Endometrial microvascular endothelial cells (primary cell): ENCODE data around the gene KRTAP10-2. TPM values are rescaled to one million over a fixed set of nuclear protein-coding genes. Genes with fewer than 3 reads are reported as not detected.
"Not testable (repeated sequence)": the region's sequence is repeated elsewhere in the genome, so short reads cannot be mapped to it uniquely, and the experiment has no call there.

ENCODE experiments used
- in situ Hi-C: cut with HindIII; loops from 2 replicates; pipeline ENCODE4 v1.10.0; 2017; ENCODE audit warnings: low sequenced_read_pairs, low pct_unique_long_range_greater_than_20kb; ENCODE audit errors: inconsistent ontology term
- total RNA-seq: library from RNA; depleted of rRNA; stranded (reverse); fragments of >200 nt; gene quantifications from one replicate; pipeline ENCODE4 v1.2.3, GENCODE V29; 2015; ENCODE audit errors: inconsistent ontology term

Gene KRTAP10-2
- total RNA-seq, 1 donor from 2014 or later, result not detected

- in situ Hi-C loops, result no loop called here
Measured at GRCh38 chr21:44569861-44570517, 18.7 kb upstream of the KRTAP10-2 start.

- in situ Hi-C loops, result no loop called here
Measured at GRCh38 chr21:44568667-44569556, 17.6 kb upstream of the KRTAP10-2 start.

- in situ Hi-C loops, result no loop called here
Measured at GRCh38 chr21:44568261-44568660, 17.0 kb upstream of the KRTAP10-2 start.

DNA sequence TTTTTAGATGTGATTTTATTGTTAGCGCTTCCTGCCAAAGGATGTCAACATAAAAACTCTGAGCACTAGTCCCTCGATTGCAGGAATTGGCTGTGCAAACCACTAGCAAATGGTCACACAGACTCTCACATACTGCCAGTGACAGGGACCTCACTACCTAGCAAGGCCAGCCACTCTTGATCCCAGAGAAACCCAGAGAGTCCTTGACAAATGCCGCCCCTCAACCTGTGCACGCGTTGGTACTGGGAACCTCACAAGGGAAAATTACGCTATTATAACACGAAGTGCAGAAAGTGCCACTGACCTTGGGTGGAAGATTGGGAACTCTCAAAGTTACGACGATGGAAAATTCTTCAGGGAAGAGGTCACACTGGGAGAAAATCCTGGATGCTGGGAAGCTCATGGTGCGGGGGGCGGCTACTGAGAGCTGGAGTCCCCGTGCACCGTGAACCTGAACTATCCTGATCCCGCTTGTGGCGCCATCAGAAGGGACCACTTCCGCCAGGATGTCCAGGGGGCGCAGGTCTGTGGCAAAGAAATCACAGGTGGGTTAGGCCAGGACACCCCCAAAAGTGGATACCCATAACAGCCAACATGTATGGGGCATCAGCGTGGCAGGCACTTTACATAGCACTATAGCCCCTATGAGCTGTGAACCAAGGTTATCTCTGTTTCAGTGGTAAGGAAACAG is 16.3 kb upstream of the KRTAP10-2 start:
- in situ Hi-C loops, result no loop called here

DNA sequence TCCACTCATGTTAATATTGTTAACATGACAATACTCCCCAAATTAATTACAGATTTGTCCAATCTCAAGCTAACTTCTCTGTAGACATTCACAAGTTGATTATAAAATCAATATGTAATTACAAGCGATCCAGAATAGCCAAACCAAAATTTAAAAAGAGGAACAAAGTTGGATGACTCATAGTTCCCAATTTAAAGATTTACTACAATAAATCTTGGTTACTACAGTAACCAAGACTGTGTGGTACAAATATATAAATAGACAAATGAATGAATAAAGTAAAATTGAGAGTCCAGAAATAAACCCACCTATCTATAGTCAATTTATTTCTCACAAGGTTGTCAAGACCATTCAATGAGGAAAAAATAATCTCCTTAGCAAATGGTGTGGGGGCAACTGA is 15.1 kb upstream of the KRTAP10-2 start:
- in situ Hi-C loops, result no loop called here

DNA sequence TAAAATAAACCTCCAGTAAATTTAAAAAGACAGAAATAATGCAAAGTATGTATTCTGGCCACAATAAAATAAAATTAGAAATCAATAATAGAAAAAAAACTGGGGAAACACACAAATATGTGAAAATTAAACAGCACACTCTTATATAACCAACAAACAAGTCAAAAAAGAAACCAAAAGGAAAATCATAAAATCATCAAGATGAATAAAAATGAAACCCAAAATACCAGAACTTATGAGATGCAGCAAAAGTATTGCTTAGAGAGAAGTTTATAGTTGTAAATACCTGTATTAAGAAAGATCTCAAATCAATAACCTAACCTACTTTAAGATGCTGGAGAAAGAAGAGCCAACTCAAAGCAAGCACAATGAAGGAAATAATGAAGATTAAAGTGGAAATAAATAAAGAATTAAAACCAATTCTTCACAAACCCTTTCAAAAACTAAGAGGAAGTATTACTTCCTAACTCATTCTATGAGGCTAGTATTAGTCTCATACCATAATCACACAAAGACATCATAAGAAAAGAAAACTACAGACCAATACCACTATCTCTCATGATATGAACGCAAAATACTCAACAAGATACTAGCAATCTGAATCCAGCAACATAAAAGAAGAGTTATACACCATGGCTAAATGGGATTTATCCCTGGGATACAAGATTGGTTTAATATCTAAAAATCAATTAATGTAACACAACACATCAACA is 13.7 kb upstream of the KRTAP10-2 start:
- in situ Hi-C loops, result no loop called here

- in situ Hi-C loops, result no loop called here
Measured at GRCh38 chr21:44564099-44564498, 12.8 kb upstream of the KRTAP10-2 start.

- in situ Hi-C loops, result no loop called here
Measured at GRCh38 chr21:44558695-44559094, 7.4 kb upstream of the KRTAP10-2 start, which contains the start of gene KRTAP10-3. KRTAP10-3 (minus strand) TSS chr21:44558795; CDS start chr21:44558715, 80 bp downstream.

DNA sequence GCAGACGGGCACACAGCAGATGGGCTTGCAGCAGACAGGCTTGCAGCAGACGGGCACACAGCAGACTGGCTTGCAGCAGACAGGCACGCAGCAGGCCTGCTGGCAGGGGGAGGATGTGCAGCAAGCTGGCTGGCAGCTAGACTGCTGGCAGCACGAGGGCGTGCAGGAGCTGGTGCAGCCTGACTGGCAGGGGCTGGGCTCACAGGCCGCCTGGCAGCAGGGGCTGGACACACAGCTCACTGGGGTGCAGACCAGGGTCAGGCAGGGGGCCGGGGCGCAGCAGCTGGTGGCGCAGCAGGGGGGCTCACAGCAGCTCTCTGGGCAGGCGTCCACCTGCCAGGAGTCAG is 7.0 kb upstream of the KRTAP10-2 start:
- in situ Hi-C loops, result not testable (repeated sequence)

GRCh38 chr21:44557491-44558328 is 6.4 kb upstream of the KRTAP10-2 start:
- in situ Hi-C loops, result no loop called here

DNA sequence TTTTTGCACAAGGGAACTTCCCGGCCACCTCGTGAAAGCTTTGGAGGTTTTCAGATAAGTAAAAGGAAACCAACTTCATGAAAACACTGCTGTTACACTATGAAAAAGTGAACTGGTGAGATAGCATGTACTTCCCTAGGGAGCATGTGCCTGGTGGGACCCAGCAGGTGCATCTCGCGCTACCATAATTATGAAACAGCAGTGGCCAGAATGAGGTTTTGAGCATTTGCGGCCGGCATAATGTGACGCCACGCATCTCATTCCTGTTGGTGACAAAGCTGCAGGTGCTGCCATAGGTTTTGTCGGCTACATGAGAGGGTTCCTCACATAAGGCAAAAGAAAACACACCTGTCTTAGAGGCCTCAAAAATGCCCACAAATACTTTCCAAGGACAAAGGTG is 5.6 kb upstream of the KRTAP10-2 start:
- in situ Hi-C loops, result no loop called here

- in situ Hi-C loops, result no loop called here
Measured at GRCh38 chr21:44555200-44555875, 4.0 kb upstream of the KRTAP10-2 start.

DNA sequence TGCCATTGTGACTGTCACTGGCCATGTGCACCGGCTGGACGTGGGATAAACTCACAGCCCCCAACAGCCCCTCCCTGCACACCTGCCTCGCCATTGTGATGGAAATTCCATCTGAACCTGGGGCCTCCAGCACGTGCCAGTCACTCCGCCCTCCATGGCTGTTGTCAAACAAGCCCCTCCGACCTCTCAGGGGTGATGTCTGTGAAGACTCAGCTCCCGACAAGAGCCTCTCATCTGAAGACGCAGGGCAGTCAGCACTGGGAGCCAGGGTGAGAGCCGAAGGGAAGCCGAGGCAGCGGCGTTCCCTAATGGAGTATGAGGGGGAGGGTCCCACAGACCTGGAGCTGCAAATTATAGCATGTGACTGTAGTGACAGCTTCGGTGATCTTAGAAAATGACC is 1.4 kb upstream of the KRTAP10-2 start:
- in situ Hi-C loops, result no loop called here

- in situ Hi-C loops, result no loop called here
Measured at GRCh38 chr21:44552136-44552535, 831 bp upstream of the KRTAP10-2 start.

DNA sequence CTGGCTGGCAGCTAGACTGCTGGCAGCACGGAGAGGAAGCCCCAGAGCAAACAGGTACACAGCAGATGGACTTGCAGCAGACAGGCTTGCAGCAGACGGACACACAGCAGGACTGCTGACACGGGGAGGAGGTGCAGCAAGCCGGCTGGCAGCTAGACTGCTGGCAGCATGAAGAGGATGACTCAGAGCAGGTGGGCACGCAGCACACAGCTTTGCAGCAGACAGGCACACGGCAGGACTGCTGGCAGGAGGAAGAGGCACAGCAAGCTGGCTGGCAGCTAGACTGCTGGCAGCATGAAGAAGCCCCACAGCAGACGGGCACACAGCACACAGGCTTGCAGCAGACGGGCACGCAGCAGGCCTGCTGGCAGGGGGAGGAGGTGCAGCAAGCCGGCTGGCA is 498 bp downstream of the KRTAP10-2 start:
- in situ Hi-C loops, result no loop called here

- in situ Hi-C loops, result not testable (repeated sequence)
Measured at GRCh38 chr21:44550285-44550684, 1.0 kb downstream of the KRTAP10-2 start.

DNA sequence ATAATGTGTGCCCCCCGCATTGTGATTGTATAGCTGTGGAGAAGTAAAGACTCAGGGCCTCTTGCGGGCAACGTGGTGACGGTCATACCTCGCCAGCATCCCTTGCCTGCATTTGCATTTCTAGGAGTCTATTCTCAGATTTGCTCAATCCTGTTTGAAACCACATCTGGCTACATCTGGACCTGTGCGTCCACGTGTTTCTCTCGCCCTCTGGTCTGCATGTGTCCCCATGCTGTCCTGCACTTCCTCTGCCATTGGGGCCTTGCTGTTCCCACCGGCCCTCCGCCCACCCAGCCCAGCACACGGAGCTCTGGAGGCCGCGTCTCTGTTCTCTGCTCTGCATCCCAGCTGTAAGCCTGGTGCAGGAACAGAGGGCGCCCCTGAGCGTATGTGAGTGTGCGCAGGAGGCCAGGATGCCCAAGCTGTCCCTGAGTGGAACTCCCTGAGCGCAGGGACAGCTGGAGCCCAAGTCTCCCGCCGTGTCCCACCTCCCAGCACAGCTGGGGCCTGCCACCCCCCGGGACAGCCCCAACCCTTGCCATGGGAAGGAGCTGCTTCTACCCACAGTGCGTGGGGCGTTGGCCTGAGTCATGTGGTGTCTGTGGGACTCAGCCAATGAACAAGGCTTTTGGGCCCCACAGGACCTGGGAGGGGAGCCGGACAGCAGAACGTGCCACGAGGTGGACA is 1.6 kb downstream of the KRTAP10-2 start:
- in situ Hi-C loops, result no loop called here
